Hepatocyte (in vitro differentiated cells): ENCODE data around the gene TIMM50.

Experiments used
- CTCF ChIP-seq: fragments of 200-600 bp; sonication (generic); IDR thresholded peaks from 2 replicates; pipeline ENCODE4 v1.5.1; 2016; ENCODE audit warnings: antibody characterized with exemption, mild to moderate bottlenecking; ENCODE audit not compliant: poor library complexity
- EZH2 ChIP-seq: fragments of 200-600 bp; sonication (generic); IDR thresholded peaks from 2 replicates; pipeline ENCODE4 v1.6.1; 2016; ENCODE audit warnings: antibody characterized with exemption, mild to moderate bottlenecking, borderline replicate concordance
- EZH2phosphoT487 ChIP-seq: fragments of 200-600 bp; sonication (generic); IDR thresholded peaks from one replicate; pipeline ENCODE4 v1.6.1; 2018; ENCODE audit warnings: antibody characterized with exemption, mild to moderate bottlenecking, low read depth, moderate library complexity; ENCODE audit not compliant: unreplicated experiment, severe bottlenecking

GRCh38 chr19:39506598-39506943, 25.9 kb downstream of the TIMM50 start:
- TF ChIP-seq EZH2phosphoT487 (no peak), CTCF (no peak), EZH2 (no peak)
